GM18909 (cell line): Measurements from ENCODE around the gene STAT6.

Experiments
- ATAC-seq: cut with Tn5 transposase; IDR thresholded peaks from one replicate; pipeline ENCODE4 v1.9.1; 2021; ENCODE audit warnings: mild to moderate bottlenecking; ENCODE audit not compliant: unreplicated experiment, poor library complexity

STAT6 gene

DNA sequence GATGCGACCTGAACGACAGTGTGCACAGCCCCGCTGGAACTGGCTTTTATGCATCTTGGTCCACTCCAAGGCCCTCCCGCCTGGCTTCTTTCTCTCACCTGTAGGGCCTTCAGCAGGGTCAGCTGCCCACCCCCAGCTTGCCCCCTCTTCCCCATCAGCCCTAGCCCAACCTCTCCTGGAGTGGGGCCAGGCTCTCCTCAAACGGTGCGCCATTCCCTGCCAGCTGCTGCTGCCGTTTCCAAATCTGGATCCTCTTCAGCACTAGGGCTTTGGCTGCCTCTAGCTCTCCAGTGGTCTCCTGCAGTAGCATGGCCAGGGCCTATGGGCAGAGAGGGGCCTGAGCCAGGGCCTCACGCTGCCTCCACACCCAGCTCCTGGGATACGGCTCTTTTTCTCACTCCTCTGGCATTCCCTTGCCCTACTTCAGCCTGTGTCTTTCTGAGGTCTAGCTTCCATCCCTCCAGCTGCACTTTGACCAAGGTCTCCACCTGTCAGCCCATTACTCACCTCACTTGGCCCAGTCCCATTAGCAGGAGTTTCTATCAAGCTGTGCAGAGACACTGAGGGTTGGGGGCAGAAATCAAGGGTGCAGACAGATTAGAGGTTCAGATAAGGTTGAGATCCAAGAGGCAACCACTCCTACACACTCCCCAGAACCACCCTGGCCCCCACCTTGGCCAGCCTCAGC is 5.0 kb downstream of the STAT6 start:
- no peak for ATAC-seq

DNA sequence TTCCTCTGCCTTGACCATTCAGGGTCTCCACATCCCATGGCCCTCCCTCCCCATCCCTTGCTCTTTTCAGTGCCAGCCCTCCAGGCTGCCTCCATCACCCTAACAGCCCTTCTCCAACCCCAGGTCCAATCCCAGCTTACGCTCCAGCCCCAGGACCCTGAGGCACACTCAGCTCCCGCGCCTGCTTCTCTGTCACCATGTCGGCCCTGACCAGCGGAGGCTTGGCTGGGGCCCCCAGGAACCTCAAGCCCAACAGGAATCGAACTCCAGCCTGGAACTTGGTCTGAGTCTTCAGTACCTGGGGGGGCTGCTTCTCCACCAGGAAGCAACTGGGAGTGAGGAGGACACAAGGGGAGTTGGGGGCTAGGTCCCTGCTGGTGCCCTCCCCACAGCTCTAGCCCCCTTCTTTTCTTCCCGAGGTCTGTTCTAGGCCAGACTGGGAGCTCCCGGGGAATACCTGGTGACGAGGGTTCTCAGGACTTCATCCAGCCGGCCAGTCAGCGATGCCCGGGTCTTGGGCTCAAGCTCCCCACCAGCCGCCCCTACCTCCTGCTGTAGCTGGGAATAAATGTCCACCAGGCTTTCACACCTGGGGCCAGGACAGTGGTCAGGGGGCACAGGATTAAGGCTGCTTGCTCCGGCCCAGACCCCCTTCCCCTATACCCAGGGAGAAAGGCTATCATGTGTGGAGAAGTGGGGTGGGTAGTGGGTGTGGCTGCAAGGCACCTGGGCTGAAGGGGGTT is 6.0 kb downstream of the STAT6 start:
- ATAC-seq, result no peak

- no peak for ATAC-seq
These were observed 6.8 kb downstream of the STAT6 start for GRCh38 chr12:57104292-57104910.

DNA sequence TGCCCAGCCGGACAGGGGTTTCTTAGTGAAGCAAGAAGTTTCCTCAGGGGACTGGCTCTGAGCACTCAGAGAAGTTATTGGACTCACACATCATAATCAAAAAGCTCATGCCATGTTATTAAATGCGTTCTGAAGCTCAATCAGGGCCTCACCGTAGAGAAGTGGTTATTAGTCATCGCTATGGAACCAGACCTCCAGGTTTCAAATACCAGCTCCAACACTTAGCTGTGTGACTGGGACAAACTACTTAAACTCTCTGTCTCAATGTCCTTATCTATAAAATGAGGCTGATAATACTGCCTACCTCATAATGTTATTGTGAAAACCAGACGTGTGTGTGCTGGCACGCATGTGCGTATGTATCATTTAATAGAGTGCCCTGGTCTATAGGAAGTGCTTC is 7.3 kb downstream of the STAT6 start:
- no peak for ATAC-seq

- ATAC-seq, result no peak
These were observed 9.1 kb downstream of the STAT6 start for GRCh38 chr12:57101892-57102695.

GRCh38 chr12:57099766-57100165 is 11.4 kb downstream of the STAT6 start:
- no peak for ATAC-seq

DNA sequence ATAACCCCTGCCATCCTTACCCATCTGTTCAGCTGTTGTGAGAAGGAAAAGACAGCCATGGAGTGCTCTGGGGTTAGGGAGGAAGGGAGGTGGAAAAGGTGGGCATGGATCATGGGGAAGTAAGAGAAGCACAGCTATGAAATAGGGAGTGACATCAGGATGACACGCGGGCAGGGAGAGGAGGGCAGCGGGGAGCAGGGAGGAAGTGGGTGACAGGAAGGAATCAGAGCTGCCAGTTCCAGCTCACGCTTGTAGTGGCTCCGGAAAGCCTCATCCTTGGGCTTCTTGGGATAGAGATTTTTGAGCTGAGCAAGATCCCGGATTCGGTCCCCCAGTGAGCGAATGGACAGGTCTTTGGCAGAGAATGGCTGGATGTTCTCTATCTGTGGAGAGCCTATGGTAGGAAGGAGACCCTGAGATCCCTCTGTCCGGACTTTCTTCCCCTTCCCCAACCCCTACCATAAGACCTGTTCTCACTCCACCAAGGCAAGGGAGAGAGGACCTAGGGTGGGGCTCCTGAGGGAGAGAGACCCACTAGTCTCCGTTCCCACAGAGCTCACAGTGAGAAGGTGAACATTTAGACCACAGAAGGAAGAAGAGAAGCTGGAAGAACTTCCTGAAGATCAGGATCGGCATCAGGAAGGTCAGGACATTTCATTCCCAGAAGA is 12.0 kb downstream of the STAT6 start:
- no peak for ATAC-seq

DNA sequence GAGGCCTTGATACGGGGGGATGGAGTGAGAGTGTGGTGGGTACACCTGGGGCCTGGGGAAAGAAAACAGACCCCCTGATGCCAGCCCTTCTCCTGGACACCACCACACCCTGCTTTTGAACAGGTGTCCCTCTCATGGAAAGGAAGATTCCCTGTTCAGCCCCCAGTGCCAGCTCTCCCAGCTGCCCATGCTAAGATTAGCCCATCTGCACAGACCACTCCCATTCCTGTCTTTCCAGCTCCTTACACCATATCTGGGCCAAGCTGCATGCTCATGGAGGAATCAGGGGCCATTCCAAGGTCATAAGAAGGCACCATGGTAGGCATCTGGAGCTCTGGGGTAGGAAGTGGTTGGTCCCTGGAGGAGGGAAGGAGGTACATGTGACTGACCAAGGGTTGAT is 12.6 kb downstream of the STAT6 start:
- ATAC-seq, result no peak

DNA sequence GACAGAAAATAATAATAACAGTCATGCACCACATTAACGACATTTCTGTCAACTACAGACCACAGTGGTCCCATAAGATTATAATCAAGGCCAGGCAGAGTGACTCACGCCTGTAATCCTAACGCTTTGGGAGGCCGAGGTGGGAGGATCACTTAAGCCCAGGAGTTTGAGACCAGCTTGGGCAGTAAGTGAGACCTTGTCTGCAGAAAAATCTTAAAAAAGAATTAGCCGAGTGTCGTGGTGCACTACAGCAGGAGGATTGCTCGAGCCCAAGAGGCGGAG is 13.7 kb downstream of the STAT6 start:
- no peak for ATAC-seq

GRCh38 chr12:57096748-57097553 is 14.2 kb downstream of the STAT6 start:
- no peak for ATAC-seq

DNA sequence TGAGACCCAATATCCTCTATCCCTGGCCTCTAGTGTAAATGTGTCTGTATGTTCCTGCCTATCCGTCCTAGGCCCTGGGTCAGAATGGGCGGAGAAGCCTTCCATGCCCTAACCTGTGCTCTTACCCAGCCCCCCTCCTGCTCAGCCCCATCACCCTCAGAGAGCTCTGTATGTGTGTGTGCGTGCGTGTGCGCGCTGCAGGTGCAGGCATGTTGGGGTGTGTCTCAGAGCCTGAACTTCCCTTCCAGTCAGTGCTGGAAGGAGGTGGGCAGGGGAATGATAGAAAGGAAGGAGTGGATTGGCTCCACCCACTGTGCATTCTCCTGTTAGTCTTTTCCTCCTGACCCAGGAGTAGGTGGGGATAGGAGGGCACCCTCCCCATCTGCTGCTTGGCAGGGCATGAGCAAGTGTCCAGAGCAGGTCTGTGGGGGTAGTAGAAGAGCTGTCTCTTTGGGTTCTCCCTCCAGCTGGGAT is 15.0 kb downstream of the STAT6 start:
- ATAC-seq, result no peak

DNA sequence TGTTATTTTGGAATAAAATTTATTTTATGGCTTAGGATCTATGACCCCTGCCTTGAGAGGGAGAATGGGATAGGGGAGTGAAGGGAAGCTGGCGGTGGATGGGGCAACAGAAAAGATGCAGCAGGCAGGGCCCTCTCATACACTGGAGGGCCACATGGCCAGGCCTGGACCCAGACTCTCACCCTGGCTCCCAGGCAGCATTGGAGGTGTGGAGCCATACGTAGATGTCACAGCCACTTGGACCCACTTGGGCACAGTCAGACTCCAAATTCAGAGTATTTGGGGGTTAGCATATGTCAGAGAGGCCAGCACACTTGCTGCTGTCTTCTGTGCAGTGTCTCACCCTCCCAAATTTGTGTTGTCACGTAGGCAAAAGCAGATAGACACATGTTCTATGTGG is 15.7 kb downstream of the STAT6 start:
- no peak for ATAC-seq

- ATAC-seq, result no peak
These were observed 16.7 kb downstream of the STAT6 start for GRCh38 chr12:57094208-57095160.

- ATAC-seq, result peak; percentile 39
These were observed 17.6 kb downstream of the STAT6 start for GRCh38 chr12:57093415-57094207.

- no peak for ATAC-seq
These were observed 18.2 kb downstream of the STAT6 start for GRCh38 chr12:57092876-57093414.

- ATAC-seq, result no peak
These were observed 18.7 kb downstream of the STAT6 start for GRCh38 chr12:57092529-57092862.
